ENCODE measurements around the gene PLEKHM3.

PLEKHM3 gene

DNA sequence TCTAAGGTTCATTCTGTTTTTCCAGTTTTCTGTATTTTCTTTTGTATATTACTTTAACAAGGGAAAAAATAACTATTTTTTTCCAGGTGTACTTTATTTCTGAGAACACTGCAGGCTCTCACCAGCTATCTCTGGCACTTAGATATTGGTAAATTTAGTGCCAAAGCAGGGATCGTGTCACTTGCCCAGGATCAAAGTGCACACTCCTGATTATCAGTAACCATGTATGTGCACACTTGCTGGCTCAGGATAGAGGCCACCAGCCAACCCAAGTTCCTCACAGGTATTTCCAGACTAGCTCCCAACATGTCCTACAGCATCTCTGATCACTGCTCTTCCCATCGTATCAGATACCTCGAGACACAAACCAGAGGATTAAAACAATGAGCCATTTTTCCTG is 249.9 kb downstream of the PLEKHM3 start:
- no peaks in the 10 kb centered on the region for H3K36me3 Mint-ChIP-seq (ENCODE audit: insufficient read depth)
- no peak for ATAC-seq (replicated peaks; ENCODE audit: extremely low read depth, poor library complexity, severe bottlenecking)
- H3K27me3 Mint-ChIP-seq: no peaks in the 10 kb centered on the region
- no peaks in the 10 kb centered on the region for H3K9me3 Mint-ChIP-seq
- H3K4me3 Mint-ChIP-seq: no peak overlapping the region
- H3K27ac Mint-ChIP-seq (ENCODE audit: low read depth): no peak overlapping the region
- H3K4me1 Mint-ChIP-seq: peaks cover 5% of the 10 kb centered on the region
- no peak for DNase-seq (ENCODE audit: low spot score in 2 of 2)

DNA sequence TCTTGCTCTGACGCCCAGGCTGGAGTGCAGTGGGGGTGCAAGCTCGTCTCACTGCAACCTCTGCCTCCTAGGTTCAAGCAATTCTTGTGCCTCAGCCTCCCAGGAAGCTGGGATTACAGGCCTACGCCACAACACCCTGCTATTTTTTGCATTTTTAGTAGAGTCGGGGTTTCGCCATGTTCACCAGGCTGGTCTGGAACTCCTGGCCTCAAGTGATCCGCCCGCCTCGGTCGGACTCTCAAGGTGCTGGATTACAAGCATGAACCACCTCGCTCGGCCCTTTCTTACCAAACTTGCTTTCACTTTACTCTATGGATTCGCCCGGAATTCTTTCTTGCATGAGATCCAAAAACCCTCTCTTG is 252.5 kb downstream of the PLEKHM3 start:
- no peak overlapping the region for H3K4me3 Mint-ChIP-seq

DNA sequence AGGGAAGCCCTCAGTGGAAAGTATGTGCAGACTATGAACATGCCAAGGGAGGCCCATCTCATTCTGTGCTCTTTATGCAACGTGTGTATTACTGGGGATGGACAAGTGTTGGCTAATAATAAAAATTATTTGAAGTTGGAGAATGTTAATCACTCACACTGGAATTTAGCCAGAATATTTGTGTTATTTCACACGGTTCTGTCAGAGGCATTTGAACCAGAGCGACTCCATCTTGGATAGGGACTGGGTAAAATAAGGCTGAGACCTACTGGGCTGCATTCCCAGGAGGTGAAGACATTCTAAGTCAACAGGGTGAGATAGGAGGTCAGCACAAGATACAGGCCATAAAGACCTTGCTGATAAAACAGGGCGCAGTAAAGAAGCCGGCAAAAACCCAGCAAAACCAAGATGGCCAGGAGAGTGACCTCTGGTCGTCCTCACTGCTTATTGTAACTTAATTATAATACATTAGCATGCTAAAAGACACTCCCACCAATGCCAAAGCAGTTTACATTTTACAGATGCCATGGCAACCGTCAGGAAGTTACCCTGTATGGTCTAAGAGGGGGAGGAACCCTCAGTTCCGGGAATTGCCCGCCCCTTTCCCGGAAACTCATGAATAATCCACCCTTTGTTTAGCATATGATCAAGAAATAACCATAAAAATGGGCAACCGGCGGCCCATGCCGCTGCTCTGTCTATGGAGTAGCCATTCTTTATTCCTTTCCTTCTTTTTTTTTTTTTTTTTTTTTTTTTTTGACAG is 253.1 kb downstream of the PLEKHM3 start:
- no peak overlapping the region for H3K4me3 Mint-ChIP-seq
- DNase-seq (ENCODE audit: low spot score in 2 of 2) (no peak), ATAC-seq (replicated peaks; ENCODE audit: extremely low read depth, poor library complexity, severe bottlenecking) (no peak)
- H3K36me3 Mint-ChIP-seq (ENCODE audit: insufficient read depth): peaks cover 8% of the 10 kb centered on the region
- H3K27me3 Mint-ChIP-seq: peaks cover 3% of the 10 kb centered on the region
- no peak overlapping the region for H3K27ac Mint-ChIP-seq (ENCODE audit: low read depth)
- peaks cover 18% of the 10 kb centered on the region for H3K4me1 Mint-ChIP-seq
- H3K9me3 Mint-ChIP-seq: no peaks in the 10 kb centered on the region

More for the DNA sequence above, 252.5 kb downstream of the PLEKHM3 start:
- no peaks in the 10 kb centered on the region for H3K27me3 Mint-ChIP-seq
- H3K4me1 Mint-ChIP-seq: peaks cover 13% of the 10 kb centered on the region
- H3K27ac Mint-ChIP-seq (ENCODE audit: low read depth): no peak overlapping the region
- DNase-seq (ENCODE audit: low spot score in 2 of 2): no peak
- peaks cover 7% of the 10 kb centered on the region for H3K36me3 Mint-ChIP-seq (ENCODE audit: insufficient read depth)
- no peak for ATAC-seq (replicated peaks; ENCODE audit: extremely low read depth, poor library complexity, severe bottlenecking)
- no peaks in the 10 kb centered on the region for H3K9me3 Mint-ChIP-seq

- Mint-ChIP-seq H3K4me3 (peak overlapping the region; percentile 90), H3K27ac (ENCODE audit: low read depth) (no peak overlapping the region), H3K27me3 (peaks cover 12% of the 10 kb centered on the region), H3K36me3 (ENCODE audit: insufficient read depth) (peaks cover 8% of the 10 kb centered on the region), H3K4me1 (peaks cover 26% of the 10 kb centered on the region), H3K9me3 (no peaks in the 10 kb centered on the region)
- ATAC-seq (replicated peaks; ENCODE audit: extremely low read depth, poor library complexity, severe bottlenecking) (no peak), DNase-seq (ENCODE audit: low spot score in 2 of 2) (no peak)
Measured at GRCh38 chr2:207771421-207771820, 253.9 kb downstream of the PLEKHM3 start.
